Adrenal gland (tissue), 5 donors: ENCODE data around the gene SMIM15.

ENCODE experiments used
- POLR2A ChIP-seq, 2 donors: fragments of 450-650 bp; IDR thresholded peaks; one replicate each; pipeline ENCODE4 v1.6.1; 2017; ENCODE audit warnings: antibody characterized with exemption in 2 of 2, mild to moderate bottlenecking in 2 of 2, moderate library complexity in 1 of 2
- TF ChIP-seq, protein P1 (sequence below), 6 experiments: fragments of 450-650 bp in 4 of 6; fragments of 200-600 bp in 2 of 6; sonication (generic) in 1 of 6; IDR thresholded peaks; 1 replicate in 5 of 6; 2 replicates in 1 of 6; pipeline versions ENCODE4 v1.5.1 to v1.8.0; 2016 to 2021; ENCODE audit warnings: antibody characterized with exemption in 6 of 6, mild to moderate bottlenecking in 2 of 6, moderate library complexity in 1 of 6
- donor health status: DM: no; HTN: no; CAD: no.

DNA sequence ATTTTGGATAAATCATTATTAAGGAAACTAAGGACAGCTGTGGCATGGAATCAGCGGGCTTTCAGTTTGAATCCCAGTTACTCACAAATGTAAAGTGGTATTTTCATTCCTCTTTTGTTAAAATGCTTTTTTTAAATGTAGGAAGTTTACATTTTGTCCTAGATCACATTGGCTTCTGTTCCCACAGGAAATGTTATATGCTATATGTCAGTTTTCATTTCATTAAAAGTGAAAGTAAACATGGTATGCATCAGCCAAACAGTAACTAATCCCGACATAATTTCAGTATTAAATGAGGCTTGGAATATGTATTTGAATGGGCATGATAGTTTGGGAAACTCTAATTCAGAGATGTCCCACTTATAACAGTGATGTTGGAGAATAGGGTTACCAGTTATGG, 18.6 kb upstream of the SMIM15 start:
- TF ChIP-seq, protein P1, sequence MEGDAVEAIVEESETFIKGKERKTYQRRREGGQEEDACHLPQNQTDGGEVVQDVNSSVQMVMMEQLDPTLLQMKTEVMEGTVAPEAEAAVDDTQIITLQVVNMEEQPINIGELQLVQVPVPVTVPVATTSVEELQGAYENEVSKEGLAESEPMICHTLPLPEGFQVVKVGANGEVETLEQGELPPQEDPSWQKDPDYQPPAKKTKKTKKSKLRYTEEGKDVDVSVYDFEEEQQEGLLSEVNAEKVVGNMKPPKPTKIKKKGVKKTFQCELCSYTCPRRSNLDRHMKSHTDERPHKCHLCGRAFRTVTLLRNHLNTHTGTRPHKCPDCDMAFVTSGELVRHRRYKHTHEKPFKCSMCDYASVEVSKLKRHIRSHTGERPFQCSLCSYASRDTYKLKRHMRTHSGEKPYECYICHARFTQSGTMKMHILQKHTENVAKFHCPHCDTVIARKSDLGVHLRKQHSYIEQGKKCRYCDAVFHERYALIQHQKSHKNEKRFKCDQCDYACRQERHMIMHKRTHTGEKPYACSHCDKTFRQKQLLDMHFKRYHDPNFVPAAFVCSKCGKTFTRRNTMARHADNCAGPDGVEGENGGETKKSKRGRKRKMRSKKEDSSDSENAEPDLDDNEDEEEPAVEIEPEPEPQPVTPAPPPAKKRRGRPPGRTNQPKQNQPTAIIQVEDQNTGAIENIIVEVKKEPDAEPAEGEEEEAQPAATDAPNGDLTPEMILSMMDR (IDR thresholded peaks at IDR 0.05) = no peak
- TF ChIP-seq POLR2A (IDR thresholded peaks at IDR 0.05) = no peak
